Ishikawa (cell line): Measurements from ENCODE around the gene CSNK1E.

Experiments used
- FOXM1 ChIP-seq: IDR thresholded peaks from 2 replicates; pipeline ENCODE4 v1.6.1; 2012; ENCODE audit warnings: low read depth, borderline replicate concordance
- MAX ChIP-seq: IDR thresholded peaks from 2 replicates; pipeline ENCODE4 v1.6.1; 2012
- REST ChIP-seq: IDR thresholded peaks from 2 replicates; pipeline ENCODE4 v1.6.1; 2012; ENCODE audit warnings: low read depth, mild to moderate bottlenecking
- TCF12 ChIP-seq: IDR thresholded peaks from 2 replicates; pipeline ENCODE4 v1.6.1; 2012; ENCODE audit warnings: low read depth
- ZBTB7A ChIP-seq: IDR thresholded peaks from 2 replicates; pipeline ENCODE4 v1.6.1; 2012; ENCODE audit warnings: low read depth

GRCh38 chr22:38249301-38249700 lies 67.9 kb downstream of the CSNK1E start:
- TF ChIP-seq ZBTB7A, result no peak
- no peak for TF ChIP-seq REST
- TF ChIP-seq FOXM1, result no peak
- no peak for TF ChIP-seq TCF12
- no peak for TF ChIP-seq MAX
